GM18526 (cell line): ENCODE measurements around the gene CBFA2T2.

Experiments
- POLR2A ChIP-seq: IDR thresholded peaks from 3 replicates; pipeline ENCODE4 v1.6.1; 2011; ENCODE audit not compliant: insufficient read length; ENCODE audit errors: extremely low read depth

CBFA2T2 gene

GRCh38 chr20:33669873-33670640 is 180.2 kb downstream of the CBFA2T2 start:
- no peak for TF ChIP-seq POLR2A

- TF ChIP-seq POLR2A, result no peak
Observed at GRCh38 chr20:33670715-33671499, 181.0 kb downstream of the CBFA2T2 start.

GRCh38 chr20:33671573-33672288 is 181.8 kb downstream of the CBFA2T2 start:
- TF ChIP-seq POLR2A, result no peak

- no peak for TF ChIP-seq POLR2A
Observed at GRCh38 chr20:33672426-33673113, 182.7 kb downstream of the CBFA2T2 start.

GRCh38 chr20:33673114-33673409 is 183.2 kb downstream of the CBFA2T2 start:
- no peak for TF ChIP-seq POLR2A

GRCh38 chr20:33673410-33674293 is 183.8 kb downstream of the CBFA2T2 start:
- no peak for TF ChIP-seq POLR2A

GRCh38 chr20:33674294-33675135 is 184.6 kb downstream of the CBFA2T2 start, which contains the start of gene NECAB3:
Gene NECAB3 (minus strand): TSS chr20:33674428. CDS start chr20:33674352, 76 bp downstream.
- peak; percentile 42 for TF ChIP-seq POLR2A

GRCh38 chr20:33675136-33675959 is 185.5 kb downstream of the CBFA2T2 start:
- no peak for TF ChIP-seq POLR2A

GRCh38 chr20:33676121-33676520 is 186.2 kb downstream of the CBFA2T2 start:
- TF ChIP-seq POLR2A, result no peak

- TF ChIP-seq POLR2A, result no peak
Observed at GRCh38 chr20:33676652-33677645, 187.1 kb downstream of the CBFA2T2 start.

- no peak for TF ChIP-seq POLR2A
Observed at GRCh38 chr20:33677991-33678702, 188.3 kb downstream of the CBFA2T2 start.
